Fibroblast of upper back skin (primary cell): ENCODE measurements around the gene SIGLEC12.
"Not testable (repeated sequence)": the region's sequence is repeated elsewhere in the genome, so short reads cannot be mapped to it uniquely, and the experiment has no call there.

ENCODE experiments used
- DNase-seq: peaks from one replicate; pipeline ENCODE4 v3.0.0-alpha.2; 2013

Gene SIGLEC12

GRCh38 chr19:51521781-51522180 is 20.2 kb upstream of the SIGLEC12 start:
- no peak for DNase-seq

- DNase-seq: no peak
Measured at GRCh38 chr19:51521357-51521756, 19.8 kb upstream of the SIGLEC12 start.

DNA sequence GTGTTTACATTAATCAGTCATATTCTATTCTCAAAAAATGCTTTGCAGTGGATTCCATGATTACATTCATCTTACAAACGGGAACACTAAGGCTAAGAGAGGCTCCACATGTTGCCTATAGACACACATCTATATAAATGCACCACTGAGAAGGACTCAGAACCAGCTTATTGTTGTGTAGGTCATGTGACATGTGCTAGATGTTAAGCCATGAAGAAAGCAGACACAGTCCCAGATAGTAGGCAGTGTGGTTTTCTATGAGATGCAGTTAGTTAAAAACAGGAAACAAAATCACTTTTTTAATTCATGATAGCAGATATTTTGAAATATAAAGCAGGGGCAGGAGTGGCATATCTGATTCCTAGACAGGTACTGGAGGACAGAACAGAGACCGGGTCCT is 19.1 kb upstream of the SIGLEC12 start:
- no peak for DNase-seq

- DNase-seq: peak; percentile 37
Measured at GRCh38 chr19:51514866-51515481, 13.4 kb upstream of the SIGLEC12 start.

- DNase-seq: no peak
Measured at GRCh38 chr19:51513968-51514367, 12.4 kb upstream of the SIGLEC12 start.

DNA sequence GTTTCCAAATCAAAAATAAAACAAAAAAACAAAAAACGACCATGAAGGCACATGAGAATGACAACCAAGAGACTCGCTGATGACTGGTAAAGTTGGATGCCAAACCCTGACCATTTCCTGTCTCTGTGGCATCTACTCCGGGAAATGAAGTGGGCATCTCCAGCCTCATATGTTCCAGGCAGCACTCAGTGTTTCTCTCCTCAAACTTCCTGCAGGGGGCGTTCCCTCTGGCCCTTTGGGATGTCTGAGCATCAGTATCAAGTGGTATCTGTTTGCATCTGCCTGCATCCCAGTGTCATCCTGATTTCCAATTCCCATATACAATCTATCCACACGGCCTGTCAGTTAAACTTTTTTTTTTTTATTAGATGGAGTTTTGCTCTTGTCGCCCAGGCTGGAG is 9.8 kb upstream of the SIGLEC12 start:
- peak; percentile 2 for DNase-seq

GRCh38 chr19:51509823-51510660 is 8.4 kb upstream of the SIGLEC12 start:
- DNase-seq: no peak

DNA sequence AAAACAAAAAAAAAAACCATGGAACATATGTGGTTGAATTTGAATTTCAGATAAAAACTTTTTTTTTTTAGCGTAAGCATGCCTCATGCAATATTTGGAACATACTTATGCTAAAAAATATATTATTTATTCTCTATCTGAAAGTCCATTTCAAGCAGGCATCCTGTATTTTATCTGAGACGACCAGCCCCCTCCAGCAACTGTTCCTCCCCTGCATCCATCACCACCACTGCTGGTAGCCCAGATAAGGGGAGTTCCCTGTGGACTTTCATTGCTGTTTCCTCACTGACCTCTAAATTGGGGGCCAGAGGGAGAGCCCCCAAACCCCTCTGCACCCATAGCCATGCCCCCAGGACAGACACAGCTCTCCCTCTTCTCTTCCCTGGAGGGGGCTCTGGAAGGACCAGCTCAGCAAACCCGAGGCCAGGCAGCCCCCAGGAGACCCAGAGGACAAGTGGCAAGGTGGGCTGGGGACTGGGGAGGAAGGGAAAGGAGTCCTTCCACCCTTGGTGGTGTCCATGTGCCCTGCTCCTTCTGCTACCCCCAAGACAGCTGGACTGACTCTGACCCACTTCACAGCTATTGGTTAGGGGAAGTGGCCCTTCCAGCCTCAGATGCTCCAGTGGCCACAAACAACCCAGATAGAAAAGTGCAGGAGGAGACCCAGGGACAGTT is 6.6 kb upstream of the SIGLEC12 start:
- DNase-seq: no peak

GRCh38 chr19:51507640-51508058 is 6.0 kb upstream of the SIGLEC12 start:
- DNase-seq: no peak

- DNase-seq: no peak
Measured at GRCh38 chr19:51507192-51507591, 5.6 kb upstream of the SIGLEC12 start.

DNA sequence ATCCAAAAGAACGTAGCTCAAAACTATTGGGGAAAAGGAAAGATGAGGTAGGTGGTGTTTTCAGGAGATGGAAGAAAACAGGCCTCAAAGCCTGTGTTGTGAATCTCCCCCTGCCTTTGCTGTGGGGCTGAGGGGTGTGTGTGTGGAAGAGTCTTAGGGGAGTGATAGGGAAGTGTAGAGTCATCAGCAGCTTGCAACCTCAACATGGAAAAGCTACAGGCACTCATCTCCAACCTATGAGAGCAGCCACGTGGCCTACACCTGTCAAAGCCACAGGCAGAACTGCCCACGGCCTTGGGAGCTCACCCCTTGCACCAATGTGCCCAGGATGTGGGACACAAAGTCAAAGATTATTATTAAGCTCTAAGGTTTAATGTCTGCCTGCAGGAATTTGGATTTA is 4.3 kb upstream of the SIGLEC12 start:
- no peak for DNase-seq

DNA sequence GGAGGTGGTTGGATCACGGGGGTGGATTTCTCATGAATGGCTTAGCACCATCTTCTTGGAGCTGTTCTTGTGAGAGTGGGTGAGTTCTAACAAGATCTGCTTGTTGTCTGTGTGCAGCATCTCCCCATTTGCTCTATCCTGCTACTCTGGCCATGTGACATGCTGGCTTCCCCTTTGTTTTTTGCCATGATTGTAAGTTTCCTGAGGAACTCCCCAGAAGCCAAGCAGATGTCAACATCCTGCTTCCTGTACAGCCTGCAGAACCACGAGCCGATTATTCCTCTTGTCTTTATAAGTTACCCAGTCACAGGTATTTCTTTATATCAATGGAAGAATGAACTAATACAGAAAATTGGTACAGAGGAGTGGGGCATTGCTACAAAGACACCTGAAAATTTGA is 2.3 kb upstream of the SIGLEC12 start:
- DNase-seq: no peak

- no peak for DNase-seq
Measured at GRCh38 chr19:51503286-51503817, 1.8 kb upstream of the SIGLEC12 start.

- DNase-seq: not testable (repeated sequence)
Measured at GRCh38 chr19:51500931-51501330, 669 bp downstream of the SIGLEC12 start.

- no peak for DNase-seq
Measured at GRCh38 chr19:51497666-51498065, 3.9 kb downstream of the SIGLEC12 start.

DNA sequence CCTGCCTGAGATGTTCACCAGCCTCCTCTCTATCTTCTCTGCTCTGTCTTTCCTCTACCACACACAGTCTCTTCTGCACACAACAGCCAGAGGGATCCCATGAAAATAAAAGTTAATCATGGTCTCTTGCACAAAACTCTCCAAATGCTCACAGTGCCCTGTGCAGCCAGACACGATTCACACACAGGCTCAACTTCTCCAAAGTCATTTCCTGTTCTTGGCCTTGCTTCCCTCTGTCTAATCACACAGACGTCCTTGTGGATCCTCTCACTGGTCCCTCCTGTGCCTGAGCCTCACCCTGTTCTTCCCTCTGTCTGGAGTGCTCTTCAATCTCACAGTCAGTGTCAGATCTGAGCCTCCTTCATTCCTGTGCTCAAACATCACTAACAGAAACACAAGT is 7.8 kb downstream of the SIGLEC12 start:
- DNase-seq: no peak

GRCh38 chr19:51491586-51491985 is 10.0 kb downstream of the SIGLEC12 start:
- DNase-seq: no peak

DNA sequence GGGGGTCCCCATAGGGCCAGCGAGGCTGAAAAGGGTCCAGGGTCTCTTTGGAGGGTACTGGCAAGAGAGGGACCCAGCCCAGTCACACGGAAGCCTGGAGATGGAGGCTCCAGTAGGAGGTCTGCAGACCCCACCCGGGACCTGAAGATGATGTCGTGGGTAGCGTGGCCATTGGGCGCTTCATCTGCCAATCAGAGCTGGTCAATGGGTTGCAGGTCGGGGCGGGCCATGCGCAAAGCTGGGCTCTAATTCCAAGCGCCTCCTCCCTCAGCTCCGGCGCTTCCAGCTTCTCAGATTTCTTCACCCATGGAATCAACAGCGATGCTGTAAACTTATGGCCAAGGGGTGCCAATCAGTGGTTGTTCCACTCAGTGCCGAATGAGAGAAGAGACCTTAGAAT is 10.9 kb downstream of the SIGLEC12 start:
- no peak for DNase-seq

GRCh38 chr19:51489113-51489512 is 12.5 kb downstream of the SIGLEC12 start:
- DNase-seq: no peak

DNA sequence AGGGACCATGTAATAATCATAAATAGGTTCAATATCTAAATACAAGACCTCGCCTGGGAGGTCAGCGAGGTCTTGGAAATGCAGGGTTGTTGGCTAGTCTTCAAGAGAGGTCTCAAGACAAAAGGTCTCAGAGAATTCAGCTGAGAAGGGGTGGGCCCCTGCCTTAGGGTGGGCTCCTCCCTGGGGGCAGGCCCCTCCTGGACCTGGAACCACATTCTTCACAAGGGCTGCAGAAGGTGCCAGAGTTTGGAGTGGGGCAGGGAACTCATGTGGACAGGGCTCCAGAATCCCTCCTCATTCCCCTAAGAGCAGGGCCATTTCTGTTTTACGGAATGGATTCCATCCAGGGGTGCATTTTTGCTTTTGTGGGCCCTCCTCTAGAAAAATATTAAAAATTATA is 13.1 kb downstream of the SIGLEC12 start:
- no peak for DNase-seq

- DNase-seq: no peak
Measured at GRCh38 chr19:51485960-51486660, 15.5 kb downstream of the SIGLEC12 start.

GRCh38 chr19:51480590-51480989 is 21.0 kb downstream of the SIGLEC12 start:
- DNase-seq: no peak
